ENCODE data around the gene MAP4K2. TPM values are rescaled to one million over a fixed set of nuclear protein-coding genes. Genes with fewer than 3 reads are reported as not detected.

MAP4K2 gene
- total RNA-seq, 1 donor from 2014 or later, result 40.6 TPM

- no peak for TF ChIP-seq CTCF (IDR thresholded peaks at IDR 0.05; ENCODE audit: insufficient read depth, low read length, poor library complexity, severe bottlenecking)
- no peak for DNase-seq (ENCODE audit: low read depth)
- Histone ChIP-seq H3K4me3 (ENCODE audit: low read depth, low read length) (no peak overlapping the region), H3K27me3 (ENCODE audit: control insufficient read depth, insufficient read depth, low read length) (no peaks in the 10 kb centered on the region), H3K36me3 (ENCODE audit: control insufficient read depth, insufficient read depth, low read length) (no peaks in the 10 kb centered on the region)
Measured at GRCh38 chr11:64792482-64792881, 10.5 kb downstream of the MAP4K2 start.

- Histone ChIP-seq H3K4me3 (ENCODE audit: low read depth, low read length) (no peak overlapping the region), H3K36me3 (ENCODE audit: control insufficient read depth, insufficient read depth, low read length) (no peaks in the 10 kb centered on the region), H3K27me3 (ENCODE audit: control insufficient read depth, insufficient read depth, low read length) (no peaks in the 10 kb centered on the region)
- TF ChIP-seq CTCF (IDR thresholded peaks at IDR 0.05; ENCODE audit: insufficient read depth, low read length, poor library complexity, severe bottlenecking), result no peak
- no peak for DNase-seq (ENCODE audit: low read depth)
Measured at GRCh38 chr11:64791781-64792291, 11.2 kb downstream of the MAP4K2 start.

- no peaks in the 10 kb centered on the region for H3K36me3 ChIP-seq (ENCODE audit: control insufficient read depth, insufficient read depth, low read length)
Measured at GRCh38 chr11:64790205-64791095, 12.6 kb downstream of the MAP4K2 start.

GRCh38 chr11:64789331-64790204 is 13.4 kb downstream of the MAP4K2 start:
- Histone ChIP-seq H3K4me3 (ENCODE audit: low read depth, low read length) (no peak overlapping the region), H3K27me3 (ENCODE audit: control insufficient read depth, insufficient read depth, low read length) (no peaks in the 10 kb centered on the region), H3K36me3 (ENCODE audit: control insufficient read depth, insufficient read depth, low read length) (no peaks in the 10 kb centered on the region)
- no peak for DNase-seq (ENCODE audit: low read depth)
- no peak for TF ChIP-seq CTCF (IDR thresholded peaks at IDR 0.05; ENCODE audit: insufficient read depth, low read length, poor library complexity, severe bottlenecking)

More at GRCh38 chr11:64790205-64791095, 12.6 kb downstream of the MAP4K2 start:
- no peak for TF ChIP-seq CTCF (IDR thresholded peaks at IDR 0.05; ENCODE audit: insufficient read depth, low read length, poor library complexity, severe bottlenecking)
- Histone ChIP-seq H3K4me3 (ENCODE audit: low read depth, low read length) (no peak overlapping the region), H3K27me3 (ENCODE audit: control insufficient read depth, insufficient read depth, low read length) (no peaks in the 10 kb centered on the region)
- DNase-seq (ENCODE audit: low read depth), result no peak

- no peak for DNase-seq (ENCODE audit: low read depth)
- Histone ChIP-seq H3K36me3 (ENCODE audit: control insufficient read depth, insufficient read depth, low read length) (no peaks in the 10 kb centered on the region), H3K27me3 (ENCODE audit: control insufficient read depth, insufficient read depth, low read length) (no peaks in the 10 kb centered on the region), H3K4me3 (ENCODE audit: low read depth, low read length) (no peak overlapping the region)
- no peak for TF ChIP-seq CTCF (IDR thresholded peaks at IDR 0.05; ENCODE audit: insufficient read depth, low read length, poor library complexity, severe bottlenecking)
Measured at GRCh38 chr11:64788321-64789215, 14.4 kb downstream of the MAP4K2 start.
